LNCAP (cell line): ENCODE data around the gene PKD1.

Source experiments
- TF ChIP-seq, protein P1 (sequence below): fragments of 450-650 bp; IDR thresholded peaks from 2 replicates; pipeline ENCODE4 v1.5.1; 2017; ENCODE audit warnings: mild to moderate bottlenecking

PKD1 gene

DNA sequence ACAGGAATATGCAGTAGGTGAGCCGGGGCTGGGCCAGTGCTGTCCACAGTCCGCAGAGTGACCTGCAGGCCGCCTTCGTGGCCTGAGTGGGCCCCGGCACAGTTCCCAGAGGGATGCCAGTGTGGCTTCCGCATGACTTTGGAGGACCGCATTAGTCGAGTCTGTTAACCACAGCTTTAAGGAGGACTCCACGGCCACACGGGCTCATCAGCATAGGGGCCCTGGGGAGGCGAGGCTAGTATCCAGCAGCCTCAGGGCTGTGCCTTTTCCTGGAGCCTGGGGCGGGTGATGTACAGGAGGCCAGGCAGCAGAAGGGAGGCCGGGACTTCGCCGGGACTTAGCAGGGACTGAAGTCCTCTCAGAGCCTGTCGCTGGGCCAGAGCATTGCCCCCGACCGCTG, 74.7 kb downstream of the PKD1 start:
- TF ChIP-seq, protein P1, sequence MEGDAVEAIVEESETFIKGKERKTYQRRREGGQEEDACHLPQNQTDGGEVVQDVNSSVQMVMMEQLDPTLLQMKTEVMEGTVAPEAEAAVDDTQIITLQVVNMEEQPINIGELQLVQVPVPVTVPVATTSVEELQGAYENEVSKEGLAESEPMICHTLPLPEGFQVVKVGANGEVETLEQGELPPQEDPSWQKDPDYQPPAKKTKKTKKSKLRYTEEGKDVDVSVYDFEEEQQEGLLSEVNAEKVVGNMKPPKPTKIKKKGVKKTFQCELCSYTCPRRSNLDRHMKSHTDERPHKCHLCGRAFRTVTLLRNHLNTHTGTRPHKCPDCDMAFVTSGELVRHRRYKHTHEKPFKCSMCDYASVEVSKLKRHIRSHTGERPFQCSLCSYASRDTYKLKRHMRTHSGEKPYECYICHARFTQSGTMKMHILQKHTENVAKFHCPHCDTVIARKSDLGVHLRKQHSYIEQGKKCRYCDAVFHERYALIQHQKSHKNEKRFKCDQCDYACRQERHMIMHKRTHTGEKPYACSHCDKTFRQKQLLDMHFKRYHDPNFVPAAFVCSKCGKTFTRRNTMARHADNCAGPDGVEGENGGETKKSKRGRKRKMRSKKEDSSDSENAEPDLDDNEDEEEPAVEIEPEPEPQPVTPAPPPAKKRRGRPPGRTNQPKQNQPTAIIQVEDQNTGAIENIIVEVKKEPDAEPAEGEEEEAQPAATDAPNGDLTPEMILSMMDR, result no peak

DNA sequence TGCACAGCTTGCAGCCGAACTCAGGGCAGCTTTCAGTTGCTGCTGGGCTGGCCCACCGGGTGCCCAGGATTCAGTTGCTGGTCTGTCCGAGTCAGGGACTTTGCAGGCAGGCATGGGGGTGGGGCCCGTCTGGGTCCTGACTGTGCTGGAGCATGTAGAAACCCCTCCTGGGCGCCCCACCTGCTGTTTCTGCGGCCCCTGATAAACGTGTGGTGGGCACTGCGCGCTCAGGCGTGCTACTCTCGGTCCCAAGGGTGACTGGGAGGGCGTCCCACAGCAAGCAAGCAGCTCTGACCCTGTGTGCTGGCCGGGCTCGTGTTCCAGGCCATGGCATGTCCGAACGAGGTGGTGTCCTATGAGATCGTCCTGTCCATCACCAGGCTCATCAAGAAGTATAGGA, 75.4 kb downstream of the PKD1 start:
- TF ChIP-seq, protein P1, result no peak

DNA sequence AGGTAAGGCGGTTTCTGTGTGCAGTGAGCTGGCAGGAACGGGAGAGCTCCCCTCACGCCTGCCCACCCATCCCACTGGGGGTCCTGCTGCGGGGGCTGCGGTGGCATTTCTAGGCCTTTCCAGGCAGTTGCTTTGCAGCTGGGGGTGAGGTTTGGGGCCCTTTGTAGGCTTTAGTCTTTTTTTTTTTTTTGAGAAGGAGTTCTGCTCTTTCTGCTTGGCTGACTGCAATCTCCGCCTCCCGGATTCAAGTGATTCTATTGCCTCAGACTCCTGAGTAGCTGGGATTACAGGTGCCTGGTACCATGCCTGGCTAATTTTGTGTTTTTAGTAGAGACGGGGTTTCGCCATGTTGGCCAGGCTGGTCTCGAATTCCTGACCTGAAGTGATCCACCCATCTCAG, 76.8 kb downstream of the PKD1 start:
- TF ChIP-seq, protein P1, result no peak

GRCh38 chr16:2058420-2058819, 77.3 kb downstream of the PKD1 start:
- TF ChIP-seq, protein P1, result no peak

DNA sequence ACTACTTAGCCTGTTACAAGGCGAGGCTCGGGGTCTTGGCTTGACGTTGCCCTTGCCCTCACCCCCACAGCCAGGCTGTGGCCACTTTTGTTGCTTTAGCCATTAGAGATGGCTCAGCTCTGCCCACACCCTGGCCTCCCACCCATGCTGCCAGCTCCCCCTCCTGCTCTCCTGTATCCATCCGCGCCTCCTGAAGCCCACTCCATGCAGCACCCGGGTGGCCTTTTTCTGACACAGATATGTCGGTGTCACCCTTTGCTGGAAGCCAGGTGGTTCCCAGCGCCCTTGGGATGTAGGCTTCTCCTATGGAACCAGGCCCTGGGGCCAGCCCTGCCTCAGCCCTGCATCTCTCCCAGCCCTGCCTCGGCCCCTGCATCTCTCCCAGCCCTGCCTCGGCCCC, 78.3 kb downstream of the PKD1 start:
- TF ChIP-seq, protein P1, result no peak

GRCh38 chr16:2056681-2057407, 78.9 kb downstream of the PKD1 start:
- TF ChIP-seq, protein P1, result 0 out of 2 replicates have a peak, but pooled peaks have one; percentile 14

GRCh38 chr16:2056077-2056476, 79.6 kb downstream of the PKD1 start:
- TF ChIP-seq, protein P1, result no peak
